ENCODE data around the gene ZNF697.

- TF ChIP-seq CTCF (IDR thresholded peaks at IDR 0.05; ENCODE audit: insufficient read depth, low read depth, low read length) (no peak), EZH2 (IDR thresholded peaks at IDR 0.05; ENCODE audit: insufficient read depth, low read length) (no peak)
Observed at GRCh38 chr1:119633575-119633974, 14.5 kb downstream of the ZNF697 start.

Data from astrocyte (in vitro differentiated cells and primary cell).